Stimulated activated CD4-positive, alpha-beta T cell treated with anti-CD3 and anti-CD28 coated beads, Interleukin-2, amount 100 ng/mL, for 4 hours (primary cell): ENCODE data around the gene GSX1.

Experiments used
- DNase-seq: peaks from one replicate; pipeline ENCODE4 v3.0.0-alpha.2; 2020; ENCODE audit warnings: low read depth

The GSX1 gene

DNA sequence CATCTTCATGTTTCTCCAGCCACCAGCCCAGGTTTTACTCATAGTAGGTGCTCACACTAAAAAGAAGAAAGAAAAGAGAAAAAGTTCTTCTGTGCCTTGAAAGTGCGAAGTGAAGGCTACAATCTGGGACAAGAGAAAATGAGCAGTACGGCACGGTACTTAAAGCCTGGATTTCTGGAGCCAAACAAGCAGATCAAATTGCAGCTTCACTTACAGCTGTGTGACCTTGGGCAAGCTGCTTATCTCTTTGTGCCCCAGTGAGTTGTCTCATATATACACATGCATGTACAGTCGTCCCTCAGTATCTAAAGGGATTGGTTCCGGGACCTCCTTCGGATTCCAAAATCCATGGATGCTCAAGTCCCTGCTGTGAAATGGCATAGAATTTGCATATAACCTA is 41.8 kb downstream of the GSX1 start:
- no peak for DNase-seq

DNA sequence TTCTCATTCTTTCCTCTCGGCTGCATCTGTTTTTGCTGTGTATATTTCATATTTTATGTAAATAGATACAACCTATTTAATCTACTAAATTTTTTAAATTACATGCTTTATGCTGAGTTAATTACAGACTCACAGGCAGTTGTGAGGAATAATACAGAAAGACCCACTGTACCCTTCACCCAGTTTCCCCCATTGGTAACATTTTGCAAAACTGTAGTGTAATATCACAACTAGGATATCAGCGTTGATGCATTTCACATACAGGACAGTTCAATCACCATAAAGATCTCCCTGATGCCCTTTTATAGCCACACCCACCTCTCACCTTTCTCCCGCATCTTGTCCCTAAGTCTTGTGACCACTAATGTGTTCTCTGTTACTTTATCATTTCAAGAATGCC is 43.5 kb downstream of the GSX1 start:
- no peak for DNase-seq

DNA sequence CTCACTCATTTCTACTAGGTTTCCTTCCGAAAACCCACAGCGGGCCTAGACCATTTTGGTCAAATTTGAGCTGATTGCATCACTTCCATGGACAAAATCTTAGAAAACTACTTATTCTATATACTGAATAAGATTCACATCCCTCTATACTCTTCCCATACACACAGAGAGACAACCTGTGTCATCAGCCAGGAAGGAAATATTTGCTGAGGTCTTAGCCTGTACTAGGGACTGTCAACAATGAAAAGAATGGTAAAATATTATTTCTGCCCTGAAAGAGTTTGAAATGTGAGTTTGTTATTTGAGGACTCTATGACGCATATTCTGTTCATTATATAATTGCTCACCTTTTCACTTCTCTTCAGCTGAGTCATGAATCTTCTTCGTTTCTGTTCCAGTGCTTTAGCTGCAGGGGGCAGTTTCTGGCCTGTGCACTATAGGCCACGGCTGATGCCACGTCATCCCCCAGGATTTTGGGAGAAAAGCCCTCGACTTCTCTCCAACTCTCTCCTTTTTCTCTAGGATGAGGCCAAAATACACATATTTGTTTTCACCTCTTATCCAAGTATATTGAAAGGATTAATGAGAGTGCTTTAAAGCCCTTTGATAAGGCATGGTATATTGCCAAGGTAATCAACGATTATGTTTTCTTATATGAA is 47.7 kb downstream of the GSX1 start:
- no peak for DNase-seq

DNA sequence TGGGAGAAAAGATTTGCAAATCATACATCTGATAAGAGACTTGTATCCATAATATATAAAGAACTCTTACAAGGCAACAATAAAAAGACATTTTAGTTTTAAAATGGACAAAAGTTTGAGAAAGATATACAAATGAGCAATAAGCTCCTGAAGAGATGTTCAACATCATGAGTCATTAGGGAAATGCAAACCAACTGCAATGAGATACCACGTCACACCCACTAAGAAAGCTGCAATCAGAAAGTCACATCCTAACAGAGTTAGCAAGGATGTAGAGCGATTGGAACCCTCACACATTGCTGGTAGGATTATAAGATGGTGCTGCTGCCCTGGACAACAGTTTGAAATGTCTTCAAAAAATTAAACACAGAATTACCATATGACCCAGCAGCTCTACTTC is 50.3 kb downstream of the GSX1 start:
- no peak for DNase-seq
